Liver (tissue), 9 donors: Measurements from ENCODE around the gene IGSF3. TPM values are rescaled to one million over a fixed set of nuclear protein-coding genes. Genes with fewer than 3 reads are reported as not detected.

Experiments used
- DNase-seq: peaks from one replicate; pipeline ENCODE4 v3.0.0-alpha.2; 2017; ENCODE audit warnings: low spot score
- H3K27ac ChIP-seq, 2 donors: one replicate each; pipeline ENCODE4 v1.7.0; 2013; ENCODE audit warnings: inconsistent platforms in 2 of 2, low read length in 2 of 2, control low read depth in 1 of 2, low read depth in 1 of 2, mild to moderate bottlenecking in 1 of 2
- H3K27me3 ChIP-seq, 4 donors: one replicate each; pipeline versions ENCODE4 v1.6.1 to v1.7.0; 2013; ENCODE audit warnings: low read length in 3 of 4, inconsistent platforms in 1 of 4, mild to moderate bottlenecking in 1 of 4, moderate library complexity in 1 of 4; ENCODE audit not compliant: control insufficient read depth in 4 of 4, insufficient read depth in 4 of 4
- H3K36me3 ChIP-seq, 4 donors: one replicate each; pipeline versions ENCODE4 v1.6.1 to v1.7.0; 2013; ENCODE audit warnings: low read length in 3 of 4, mild to moderate bottlenecking in 3 of 4, low read depth in 1 of 4, moderate library complexity in 1 of 4; ENCODE audit not compliant: control insufficient read depth in 4 of 4, insufficient read depth in 3 of 4
- H3K4me1 ChIP-seq, 4 donors: one replicate each; pipeline versions ENCODE4 v1.6.1 to v1.7.0; 2013; ENCODE audit warnings: low read length in 3 of 4, mild to moderate bottlenecking in 3 of 4, moderate library complexity in 1 of 4; ENCODE audit not compliant: control insufficient read depth in 4 of 4, insufficient read depth in 4 of 4
- H3K4me3 ChIP-seq, 3 donors: one replicate each; pipeline versions ENCODE4 v1.6.1 to v1.7.0; 2013; ENCODE audit warnings: low read length in 3 of 3, control low read depth in 1 of 3, low read depth in 1 of 3, mild to moderate bottlenecking in 1 of 3
- H3K9ac ChIP-seq, 2 donors: one replicate each; pipeline ENCODE4 v1.7.0; 2013; ENCODE audit warnings: low read length in 2 of 2, mild to moderate bottlenecking in 2 of 2, moderate library complexity in 2 of 2, control low read depth in 1 of 2, low read depth in 1 of 2
- H3K9me3 ChIP-seq, 4 donors: one replicate each; pipeline versions ENCODE4 v1.6.1 to v1.7.0; 2013; ENCODE audit warnings: low read length in 3 of 4; ENCODE audit not compliant: control insufficient read depth in 4 of 4
- EGR1 ChIP-seq, 2 donors: IDR thresholded peaks; 2 replicates each; pipeline ENCODE4 v1.6.1; 2016 to 2018; ENCODE audit warnings: antibody characterized with exemption in 2 of 2, low read depth in 2 of 2
- FOXA1 ChIP-seq: IDR thresholded peaks from 2 replicates; pipeline ENCODE4 v1.6.1; 2016; ENCODE audit warnings: antibody characterized with exemption
- FOXA2 ChIP-seq: IDR thresholded peaks from 2 replicates; pipeline ENCODE4 v1.6.1; 2016; ENCODE audit warnings: antibody characterized with exemption
- GABPA ChIP-seq, 2 donors: IDR thresholded peaks in 1 of 2; conservative IDR thresholded peaks in 1 of 2; 2 replicates each; pipeline ENCODE4 v1.6.1; 2016; ENCODE audit warnings: antibody characterized with exemption in 2 of 2, mild to moderate bottlenecking in 1 of 2, moderate library complexity in 1 of 2
- HNF4A ChIP-seq, 2 donors: conservative IDR thresholded peaks; 2 replicates each; pipeline ENCODE4 v1.6.1; 2016; ENCODE audit warnings: antibody characterized with exemption in 2 of 2, mild to moderate bottlenecking in 2 of 2
- HNF4G ChIP-seq: IDR thresholded peaks from 2 replicates; pipeline ENCODE4 v1.6.1; 2016; ENCODE audit warnings: antibody characterized with exemption
- JUND ChIP-seq, 2 donors: IDR thresholded peaks; 2 replicates each; pipeline ENCODE4 v1.6.1; 2016; ENCODE audit warnings: antibody characterized with exemption in 2 of 2
- NR2F2 ChIP-seq: IDR thresholded peaks from 2 replicates; pipeline ENCODE4 v1.6.1; 2016; ENCODE audit warnings: antibody characterized with exemption
- RAD21 ChIP-seq, 2 donors: IDR thresholded peaks; 2 replicates each; pipeline ENCODE4 v1.6.1; 2016; ENCODE audit warnings: antibody characterized with exemption in 2 of 2, mild to moderate bottlenecking in 2 of 2
- RXRA ChIP-seq, 2 donors: IDR thresholded peaks; 2 replicates each; pipeline ENCODE4 v1.6.1; 2017 to 2018; ENCODE audit warnings: antibody characterized with exemption in 2 of 2, mild to moderate bottlenecking in 1 of 2
- SP1 ChIP-seq: IDR thresholded peaks from 2 replicates; pipeline ENCODE4 v1.6.1; 2018; ENCODE audit warnings: antibody characterized with exemption, mild to moderate bottlenecking
- TAF1 ChIP-seq: conservative IDR thresholded peaks from 2 replicates; pipeline ENCODE4 v1.6.1; 2016; ENCODE audit warnings: antibody characterized with exemption, mild to moderate bottlenecking
- YY1 ChIP-seq: IDR thresholded peaks from 2 replicates; pipeline ENCODE4 v1.6.1; 2016; ENCODE audit warnings: antibody characterized with exemption, mild to moderate bottlenecking
- WGBS: extraction: QIAGEN DNeasy Blood & Tissue Kit; methylation state at CpG from one replicate; pipeline ENCODE4 v1.1.7; 2013; 5-methylcytosine and 5-hydroxymethylcytosine counted together
- polyA plus RNA-seq, 2 donors: library from polyadenylated mRNA; stranded (reverse) in 1 of 2; unstranded in 1 of 2; fragments of 200-250 nt in 1 of 2; fragments of >200 nt in 1 of 2; fragmentation: Nextera tagmentation in 1 of 2; extraction: Ambion mirVana in 1 of 2; gene quantifications; one replicate each; pipeline versions ENCODE4 v1.2.1 to v1.2.3, GENCODE V29; 2013 to 2015
- total RNA-seq, 2 donors: library from RNA; depleted of rRNA; stranded (reverse); fragments of >200 nt; gene quantifications; one replicate each; pipeline ENCODE4 v1.2.3, GENCODE V29; 2014
- TF ChIP-seq, protein P1 (sequence below): IDR thresholded peaks from 2 replicates; pipeline ENCODE4 v1.6.1; 2016; ENCODE audit warnings: antibody characterized with exemption
- TF ChIP-seq, protein P2 (sequence below): fragments of 150-350 bp; IDR thresholded peaks from 2 replicates; pipeline ENCODE4 v1.5.1; 2017; ENCODE audit warnings: improper control_type of control experiment, low read depth, low read length; ENCODE audit not compliant: missing input control
- TF ChIP-seq, protein P3 (sequence below): IDR thresholded peaks from 2 replicates; pipeline ENCODE4 v1.6.1; 2016; ENCODE audit warnings: antibody characterized with exemption
- TF ChIP-seq, protein P4 (sequence below): IDR thresholded peaks from 2 replicates; pipeline ENCODE4 v1.6.1; 2016; ENCODE audit warnings: antibody characterized with exemption, mild to moderate bottlenecking
- TF ChIP-seq, protein P5 (sequence below): IDR thresholded peaks from 2 replicates; pipeline ENCODE4 v1.6.1; 2016; ENCODE audit warnings: antibody characterized with exemption
- donor health status: healthy.
- donor health status: healthy.
- donor health status: healthy.
- donor health status: healthy.
- donor health status: healthy.

Gene IGSF3
- total and polyA plus RNA-seq, 4 donors, result 0.14 to 5.4 (median 0.68) TPM

DNA sequence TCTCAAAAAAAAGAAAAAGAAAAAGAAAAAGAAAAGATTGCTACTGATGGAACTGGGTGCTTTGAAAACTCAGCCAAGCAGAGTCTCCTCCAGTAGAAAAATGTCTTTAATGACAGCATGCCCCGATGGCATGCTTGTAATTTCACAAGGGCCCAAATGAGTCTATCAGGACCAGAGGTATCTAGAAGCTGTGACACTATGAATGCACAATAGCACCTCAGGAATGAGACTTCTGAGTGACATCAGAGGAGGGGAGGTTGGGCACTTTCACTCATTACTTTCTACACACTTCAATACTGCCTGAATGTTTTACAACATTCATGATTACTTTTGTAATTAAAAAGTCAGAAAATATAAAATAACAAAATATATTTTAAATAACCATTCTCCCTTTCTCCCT is 81.6 kb downstream of the IGSF3 start (continued):
- TF ChIP-seq, protein P1, sequence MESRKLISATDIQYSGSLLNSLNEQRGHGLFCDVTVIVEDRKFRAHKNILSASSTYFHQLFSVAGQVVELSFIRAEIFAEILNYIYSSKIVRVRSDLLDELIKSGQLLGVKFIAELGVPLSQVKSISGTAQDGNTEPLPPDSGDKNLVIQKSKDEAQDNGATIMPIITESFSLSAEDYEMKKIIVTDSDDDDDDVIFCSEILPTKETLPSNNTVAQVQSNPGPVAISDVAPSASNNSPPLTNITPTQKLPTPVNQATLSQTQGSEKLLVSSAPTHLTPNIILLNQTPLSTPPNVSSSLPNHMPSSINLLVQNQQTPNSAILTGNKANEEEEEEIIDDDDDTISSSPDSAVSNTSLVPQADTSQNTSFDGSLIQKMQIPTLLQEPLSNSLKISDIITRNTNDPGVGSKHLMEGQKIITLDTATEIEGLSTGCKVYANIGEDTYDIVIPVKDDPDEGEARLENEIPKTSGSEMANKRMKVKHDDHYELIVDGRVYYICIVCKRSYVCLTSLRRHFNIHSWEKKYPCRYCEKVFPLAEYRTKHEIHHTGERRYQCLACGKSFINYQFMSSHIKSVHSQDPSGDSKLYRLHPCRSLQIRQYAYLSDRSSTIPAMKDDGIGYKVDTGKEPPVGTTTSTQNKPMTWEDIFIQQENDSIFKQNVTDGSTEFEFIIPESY, result no peak
- TF ChIP-seq FOXA2, result no peak
- TF ChIP-seq EGR1 (IDR thresholded peaks at IDR 0.05; ENCODE audit: low read depth in 2 of 2), result no peak
- no peak for TF ChIP-seq JUND (IDR thresholded peaks at IDR 0.05)
- TF ChIP-seq NR2F2, result no peak
- TF ChIP-seq, protein P2, sequence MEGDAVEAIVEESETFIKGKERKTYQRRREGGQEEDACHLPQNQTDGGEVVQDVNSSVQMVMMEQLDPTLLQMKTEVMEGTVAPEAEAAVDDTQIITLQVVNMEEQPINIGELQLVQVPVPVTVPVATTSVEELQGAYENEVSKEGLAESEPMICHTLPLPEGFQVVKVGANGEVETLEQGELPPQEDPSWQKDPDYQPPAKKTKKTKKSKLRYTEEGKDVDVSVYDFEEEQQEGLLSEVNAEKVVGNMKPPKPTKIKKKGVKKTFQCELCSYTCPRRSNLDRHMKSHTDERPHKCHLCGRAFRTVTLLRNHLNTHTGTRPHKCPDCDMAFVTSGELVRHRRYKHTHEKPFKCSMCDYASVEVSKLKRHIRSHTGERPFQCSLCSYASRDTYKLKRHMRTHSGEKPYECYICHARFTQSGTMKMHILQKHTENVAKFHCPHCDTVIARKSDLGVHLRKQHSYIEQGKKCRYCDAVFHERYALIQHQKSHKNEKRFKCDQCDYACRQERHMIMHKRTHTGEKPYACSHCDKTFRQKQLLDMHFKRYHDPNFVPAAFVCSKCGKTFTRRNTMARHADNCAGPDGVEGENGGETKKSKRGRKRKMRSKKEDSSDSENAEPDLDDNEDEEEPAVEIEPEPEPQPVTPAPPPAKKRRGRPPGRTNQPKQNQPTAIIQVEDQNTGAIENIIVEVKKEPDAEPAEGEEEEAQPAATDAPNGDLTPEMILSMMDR, result no peak
- TF ChIP-seq FOXA1, result no peak

DNA sequence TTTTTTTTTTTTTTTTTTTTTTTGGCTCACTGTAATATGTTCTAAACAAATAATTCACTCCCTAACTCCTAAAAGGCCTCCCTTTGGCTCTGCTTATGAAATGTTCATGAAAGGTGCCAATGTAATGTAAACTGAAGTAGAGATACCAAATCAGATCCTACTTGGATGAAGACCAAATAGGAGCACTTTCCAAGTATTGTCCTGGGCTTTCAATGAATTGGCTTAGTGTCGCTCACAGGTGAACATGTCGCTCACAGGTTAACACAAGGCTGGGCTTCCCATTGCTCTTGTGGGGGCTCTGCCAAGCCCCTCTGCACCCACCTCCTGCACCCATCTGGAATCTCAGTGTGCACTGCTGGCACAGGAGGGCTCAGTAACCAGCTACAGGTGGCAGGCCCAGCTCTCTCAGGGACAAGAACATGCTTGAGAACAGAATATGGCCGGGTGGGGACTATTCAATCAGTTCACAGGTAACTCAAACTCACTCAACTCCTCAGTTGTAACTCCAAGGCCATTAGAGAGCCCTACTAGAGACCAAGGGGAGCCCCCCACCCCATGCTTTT is 86.1 kb downstream of the IGSF3 start:
- Histone ChIP-seq H3K36me3 (no peaks in the 10 kb centered on the region), H3K4me3 (no peak overlapping the region), H3K9ac (no peak overlapping the region), H3K4me1 (no peaks in the 10 kb centered on the region), H3K9me3 (no peaks in the 10 kb centered on the region), H3K27ac (no peak overlapping the region), H3K27me3 (no peaks in the 10 kb centered on the region)
- TF ChIP-seq, protein P1, result no peak
- TF ChIP-seq EGR1 (IDR thresholded peaks at IDR 0.05; ENCODE audit: low read depth in 2 of 2) (no peak), YY1 (no peak), GABPA (IDR thresholded peaks at IDR 0.05 in 1 of 2, conservative IDR thresholded peaks at IDR 0.05 in 1 of 2) (no peak), RXRA (IDR thresholded peaks at IDR 0.05) (no peak), JUND (IDR thresholded peaks at IDR 0.05) (no peak), RAD21 (IDR thresholded peaks at IDR 0.05) (no peak), FOXA1 (no peak), HNF4G (no peak), FOXA2 (no peak), SP1 (no peak), HNF4A (conservative IDR thresholded peaks at IDR 0.05) (no peak), TAF1 (no peak), NR2F2 (no peak)
- TF ChIP-seq, protein P3, sequence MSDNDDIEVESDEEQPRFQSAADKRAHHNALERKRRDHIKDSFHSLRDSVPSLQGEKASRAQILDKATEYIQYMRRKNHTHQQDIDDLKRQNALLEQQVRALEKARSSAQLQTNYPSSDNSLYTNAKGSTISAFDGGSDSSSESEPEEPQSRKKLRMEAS, result no peak
- TF ChIP-seq, protein P4, sequence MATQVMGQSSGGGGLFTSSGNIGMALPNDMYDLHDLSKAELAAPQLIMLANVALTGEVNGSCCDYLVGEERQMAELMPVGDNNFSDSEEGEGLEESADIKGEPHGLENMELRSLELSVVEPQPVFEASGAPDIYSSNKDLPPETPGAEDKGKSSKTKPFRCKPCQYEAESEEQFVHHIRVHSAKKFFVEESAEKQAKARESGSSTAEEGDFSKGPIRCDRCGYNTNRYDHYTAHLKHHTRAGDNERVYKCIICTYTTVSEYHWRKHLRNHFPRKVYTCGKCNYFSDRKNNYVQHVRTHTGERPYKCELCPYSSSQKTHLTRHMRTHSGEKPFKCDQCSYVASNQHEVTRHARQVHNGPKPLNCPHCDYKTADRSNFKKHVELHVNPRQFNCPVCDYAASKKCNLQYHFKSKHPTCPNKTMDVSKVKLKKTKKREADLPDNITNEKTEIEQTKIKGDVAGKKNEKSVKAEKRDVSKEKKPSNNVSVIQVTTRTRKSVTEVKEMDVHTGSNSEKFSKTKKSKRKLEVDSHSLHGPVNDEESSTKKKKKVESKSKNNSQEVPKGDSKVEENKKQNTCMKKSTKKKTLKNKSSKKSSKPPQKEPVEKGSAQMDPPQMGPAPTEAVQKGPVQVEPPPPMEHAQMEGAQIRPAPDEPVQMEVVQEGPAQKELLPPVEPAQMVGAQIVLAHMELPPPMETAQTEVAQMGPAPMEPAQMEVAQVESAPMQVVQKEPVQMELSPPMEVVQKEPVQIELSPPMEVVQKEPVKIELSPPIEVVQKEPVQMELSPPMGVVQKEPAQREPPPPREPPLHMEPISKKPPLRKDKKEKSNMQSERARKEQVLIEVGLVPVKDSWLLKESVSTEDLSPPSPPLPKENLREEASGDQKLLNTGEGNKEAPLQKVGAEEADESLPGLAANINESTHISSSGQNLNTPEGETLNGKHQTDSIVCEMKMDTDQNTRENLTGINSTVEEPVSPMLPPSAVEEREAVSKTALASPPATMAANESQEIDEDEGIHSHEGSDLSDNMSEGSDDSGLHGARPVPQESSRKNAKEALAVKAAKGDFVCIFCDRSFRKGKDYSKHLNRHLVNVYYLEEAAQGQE, result no peak
- TF ChIP-seq, protein P2, result no peak
- TF ChIP-seq, protein P5, sequence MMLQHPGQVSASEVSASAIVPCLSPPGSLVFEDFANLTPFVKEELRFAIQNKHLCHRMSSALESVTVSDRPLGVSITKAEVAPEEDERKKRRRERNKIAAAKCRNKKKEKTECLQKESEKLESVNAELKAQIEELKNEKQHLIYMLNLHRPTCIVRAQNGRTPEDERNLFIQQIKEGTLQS, result no peak
- no peak for DNase-seq
- WGBS, result 90% methylated on average over 3 of the region's 3 CpGs
